Prostate gland (tissue), 2 donors: ENCODE results near the gene SERINC5.

Experiments used
- CTCF ChIP-seq, 4 experiments: fragments of 200-600 bp in 2 of 4; fragments of 450-650 bp in 2 of 4; sonication (generic) in 2 of 4; IDR thresholded peaks; 1 replicate in 3 of 4; 2 replicates in 1 of 4; pipeline ENCODE4 v1.5.1; 2016 to 2019; ENCODE audit warnings: antibody characterized with exemption in 4 of 4, mild to moderate bottlenecking in 2 of 4, moderate library complexity in 2 of 4
- POLR2A ChIP-seq: fragments of 450-650 bp; IDR thresholded peaks from one replicate; pipeline ENCODE4 v1.6.1; 2016; ENCODE audit warnings: antibody characterized with exemption, mild to moderate bottlenecking

- no peak for TF ChIP-seq CTCF (IDR thresholded peaks at IDR 0.05)
- no peak for TF ChIP-seq POLR2A
These were observed 50.0 kb downstream of the SERINC5 start for GRCh38 chr5:80205846-80206245.
